OCI-LY3 (cell line): Measurements from ENCODE around the gene ZC3H14.

Source experiments
- EZH2phosphoT487 ChIP-seq: fragments of 200-600 bp; shearing (Covaris generic); IDR thresholded peaks from 2 replicates; pipeline ENCODE4 v1.6.1; 2018; ENCODE audit warnings: antibody characterized with exemption, mixed run types, low read depth
- TF ChIP-seq, protein P1 (sequence below): fragments of 200-600, 300-600 bp; sonication (generic); IDR thresholded peaks from 2 replicates; pipeline ENCODE4 v1.5.1; 2014; ENCODE audit warnings: antibody characterized with exemption, low read length, low read depth

- TF ChIP-seq, protein P1, sequence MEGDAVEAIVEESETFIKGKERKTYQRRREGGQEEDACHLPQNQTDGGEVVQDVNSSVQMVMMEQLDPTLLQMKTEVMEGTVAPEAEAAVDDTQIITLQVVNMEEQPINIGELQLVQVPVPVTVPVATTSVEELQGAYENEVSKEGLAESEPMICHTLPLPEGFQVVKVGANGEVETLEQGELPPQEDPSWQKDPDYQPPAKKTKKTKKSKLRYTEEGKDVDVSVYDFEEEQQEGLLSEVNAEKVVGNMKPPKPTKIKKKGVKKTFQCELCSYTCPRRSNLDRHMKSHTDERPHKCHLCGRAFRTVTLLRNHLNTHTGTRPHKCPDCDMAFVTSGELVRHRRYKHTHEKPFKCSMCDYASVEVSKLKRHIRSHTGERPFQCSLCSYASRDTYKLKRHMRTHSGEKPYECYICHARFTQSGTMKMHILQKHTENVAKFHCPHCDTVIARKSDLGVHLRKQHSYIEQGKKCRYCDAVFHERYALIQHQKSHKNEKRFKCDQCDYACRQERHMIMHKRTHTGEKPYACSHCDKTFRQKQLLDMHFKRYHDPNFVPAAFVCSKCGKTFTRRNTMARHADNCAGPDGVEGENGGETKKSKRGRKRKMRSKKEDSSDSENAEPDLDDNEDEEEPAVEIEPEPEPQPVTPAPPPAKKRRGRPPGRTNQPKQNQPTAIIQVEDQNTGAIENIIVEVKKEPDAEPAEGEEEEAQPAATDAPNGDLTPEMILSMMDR: no peak
- no peak for TF ChIP-seq EZH2phosphoT487
Measured at GRCh38 chr14:88572117-88572516, 9.3 kb downstream of the ZC3H14 start.
